WTC11 (cell line): ENCODE results near the gene LTA4H.

Experiments used
- ELF4 ChIP-seq: sonication (generic); formaldehyde crosslinking; IDR thresholded peaks from 2 replicates; pipeline ENCODE4 v1.8.1; 2022; ENCODE audit warnings: low read depth, mild to moderate bottlenecking, moderate library complexity, missing genetic modification reagents
- ZBTB21 ChIP-seq: sonication (generic); formaldehyde crosslinking; IDR thresholded peaks from 2 replicates; pipeline ENCODE4 v1.8.1; 2023; ENCODE audit warnings: mild to moderate bottlenecking, missing genetic modification reagents, borderline replicate concordance
- TF ChIP-seq, protein P1 (sequence below): sonication (generic); formaldehyde crosslinking; IDR thresholded peaks from 2 replicates; pipeline ENCODE4 v1.8.1; 2022; ENCODE audit warnings: missing genetic modification reagents, borderline replicate concordance
- TF ChIP-seq, protein P2 (sequence below): fragments of 200-600 bp; IDR thresholded peaks from 2 replicates; pipeline ENCODE4 v1.8.0; 2022; ENCODE audit warnings: antibody characterized with exemption

DNA sequence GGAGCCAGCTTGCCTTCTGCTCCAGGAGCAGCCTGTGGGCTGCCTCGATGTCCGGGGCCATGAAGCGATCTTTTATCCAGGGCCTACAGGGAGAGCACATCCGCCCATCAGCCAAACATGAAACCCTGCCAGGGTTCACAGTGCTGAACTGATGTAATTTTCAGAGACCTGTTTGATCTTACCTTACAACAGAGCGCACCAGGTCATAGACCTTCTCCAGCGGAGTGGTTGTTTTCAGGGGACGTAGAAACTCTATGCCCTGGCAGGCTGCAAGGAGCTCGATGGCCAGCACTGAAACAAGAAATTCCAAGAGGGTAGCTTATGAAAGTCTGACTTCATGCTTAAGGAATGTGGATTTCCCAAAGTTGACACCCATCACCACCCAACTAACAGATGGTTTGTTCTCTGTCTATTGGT lies 59.0 kb downstream of the LTA4H start:
- TF ChIP-seq, protein P1, sequence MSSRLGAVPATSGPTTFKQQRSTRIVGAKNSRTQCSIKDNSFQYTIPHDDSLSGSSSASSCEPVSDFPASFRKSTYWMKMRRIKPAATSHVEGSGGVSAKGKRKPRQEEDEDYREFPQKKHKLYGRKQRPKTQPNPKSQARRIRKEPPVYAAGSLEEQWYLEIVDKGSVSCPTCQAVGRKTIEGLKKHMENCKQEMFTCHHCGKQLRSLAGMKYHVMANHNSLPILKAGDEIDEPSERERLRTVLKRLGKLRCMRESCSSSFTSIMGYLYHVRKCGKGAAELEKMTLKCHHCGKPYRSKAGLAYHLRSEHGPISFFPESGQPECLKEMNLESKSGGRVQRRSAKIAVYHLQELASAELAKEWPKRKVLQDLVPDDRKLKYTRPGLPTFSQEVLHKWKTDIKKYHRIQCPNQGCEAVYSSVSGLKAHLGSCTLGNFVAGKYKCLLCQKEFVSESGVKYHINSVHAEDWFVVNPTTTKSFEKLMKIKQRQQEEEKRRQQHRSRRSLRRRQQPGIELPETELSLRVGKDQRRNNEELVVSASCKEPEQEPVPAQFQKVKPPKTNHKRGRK (CRISPR knock-in tag), result no peak
- TF ChIP-seq, protein P2, sequence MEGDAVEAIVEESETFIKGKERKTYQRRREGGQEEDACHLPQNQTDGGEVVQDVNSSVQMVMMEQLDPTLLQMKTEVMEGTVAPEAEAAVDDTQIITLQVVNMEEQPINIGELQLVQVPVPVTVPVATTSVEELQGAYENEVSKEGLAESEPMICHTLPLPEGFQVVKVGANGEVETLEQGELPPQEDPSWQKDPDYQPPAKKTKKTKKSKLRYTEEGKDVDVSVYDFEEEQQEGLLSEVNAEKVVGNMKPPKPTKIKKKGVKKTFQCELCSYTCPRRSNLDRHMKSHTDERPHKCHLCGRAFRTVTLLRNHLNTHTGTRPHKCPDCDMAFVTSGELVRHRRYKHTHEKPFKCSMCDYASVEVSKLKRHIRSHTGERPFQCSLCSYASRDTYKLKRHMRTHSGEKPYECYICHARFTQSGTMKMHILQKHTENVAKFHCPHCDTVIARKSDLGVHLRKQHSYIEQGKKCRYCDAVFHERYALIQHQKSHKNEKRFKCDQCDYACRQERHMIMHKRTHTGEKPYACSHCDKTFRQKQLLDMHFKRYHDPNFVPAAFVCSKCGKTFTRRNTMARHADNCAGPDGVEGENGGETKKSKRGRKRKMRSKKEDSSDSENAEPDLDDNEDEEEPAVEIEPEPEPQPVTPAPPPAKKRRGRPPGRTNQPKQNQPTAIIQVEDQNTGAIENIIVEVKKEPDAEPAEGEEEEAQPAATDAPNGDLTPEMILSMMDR, result no peak
- TF ChIP-seq ZBTB21 (no peak), ELF4 (CRISPR knock-in tag) (no peak)
